ENCODE results near the gene SLC2A8. TPM values are rescaled to one million over a fixed set of nuclear protein-coding genes. Genes with fewer than 3 reads are reported as not detected.

The SLC2A8 gene
- total and polyA plus RNA-seq, 4 experiments from 2014 or later, result 1.1 to 3.2 (median 2.2) TPM

DNA sequence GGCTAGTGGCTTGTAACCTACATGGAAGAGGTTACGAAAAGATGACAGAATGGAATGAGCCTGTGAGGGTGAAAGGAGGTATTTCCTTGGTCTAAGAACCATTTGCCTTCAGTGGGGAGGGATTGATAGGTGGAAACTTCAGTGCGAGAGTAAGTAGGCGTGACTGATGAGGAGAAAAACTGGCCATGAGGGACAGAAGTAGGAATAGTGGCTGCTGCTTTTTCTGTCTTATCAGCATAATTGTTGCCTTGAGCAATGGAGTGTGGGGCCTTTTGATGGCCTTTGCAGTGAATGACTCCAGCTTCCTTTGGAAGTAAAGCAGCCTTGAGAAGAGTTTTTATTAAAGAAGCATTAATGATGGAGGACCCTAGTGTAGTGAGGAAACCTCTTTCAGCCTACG lies 18.2 kb downstream of the SLC2A8 start:
- H3K4me3 ChIP-seq (ENCODE audit: low read length in 2 of 2), result no peak overlapping the region
- POLR2A ChIA-PET (ENCODE audit: partially characterized antibody), result no interaction called here
- no peaks in the 10 kb centered on the region for H3K9me3 ChIP-seq (ENCODE audit: control insufficient read depth in 1 of 2, low read length in 2 of 2)
- Mint-ChIP-seq H3K27me3 (peaks cover 13 to 29% of the 10 kb centered on the region in 2 donors), H3K4me3 (no peak overlapping the region), H3K36me3 (no peaks in the 10 kb centered on the region), H3K4me1 (peaks cover 0 to 5% (median 3%) of the 10 kb centered on the region in 4 donors), H3K9me3 (peaks cover 0 to 3% (median 0%) of the 10 kb centered on the region in 8 donors), H3K27ac (no peak overlapping the region)
- H3K36me3 ChIP-seq (ENCODE audit: insufficient read depth, low read length), result no peaks in the 10 kb centered on the region
- no peak for DNase-seq
- intact Hi-C loops (cut with micrococcal nuclease), result no loop called here
- H3K27ac ChIP-seq (ENCODE audit: low read depth, low read length), result no peak overlapping the region
- H3K27me3 ChIP-seq (ENCODE audit: insufficient read depth, low read length), result no peaks in the 10 kb centered on the region
- H3K4me1 ChIP-seq (ENCODE audit: insufficient read depth, low read length), result peaks cover 4% of the 10 kb centered on the region
- CTCF ChIA-PET (ENCODE audit: partially characterized antibody), result no interaction called here

GRCh38 chr9:127415657-127416056 lies 18.7 kb downstream of the SLC2A8 start:
- Mint-ChIP-seq H3K4me3 (no peak overlapping the region), H3K36me3 (no peaks in the 10 kb centered on the region), H3K27me3 (peaks cover 13 to 29% of the 10 kb centered on the region in 2 donors), H3K9me3 (peaks cover 0 to 3% (median 0%) of the 10 kb centered on the region in 8 donors), H3K4me1 (peaks cover 0 to 5% (median 3%) of the 10 kb centered on the region in 4 donors), H3K27ac (peak overlapping the region in 1 of 7 donors; percentile 15)
- Histone ChIP-seq H3K9me3 (ENCODE audit: control insufficient read depth in 1 of 2, low read length in 2 of 2) (no peaks in the 10 kb centered on the region), H3K4me1 (ENCODE audit: insufficient read depth, low read length) (peaks cover 4% of the 10 kb centered on the region), H3K27me3 (ENCODE audit: insufficient read depth, low read length) (no peaks in the 10 kb centered on the region), H3K36me3 (ENCODE audit: insufficient read depth, low read length) (no peaks in the 10 kb centered on the region), H3K27ac (ENCODE audit: low read depth, low read length) (no peak overlapping the region), H3K4me3 (ENCODE audit: low read length in 2 of 2) (no peak overlapping the region)
- ChIA-PET CTCF (ENCODE audit: partially characterized antibody) (no interaction called here), POLR2A (ENCODE audit: partially characterized antibody) (no interaction called here)
- DNase-seq, result no peak
- intact Hi-C loops (cut with micrococcal nuclease), result no loop called here

- Histone ChIP-seq H3K27me3 (ENCODE audit: insufficient read depth, low read length) (no peaks in the 10 kb centered on the region), H3K4me3 (ENCODE audit: low read length in 2 of 2) (no peak overlapping the region), H3K9me3 (ENCODE audit: control insufficient read depth in 1 of 2, low read length in 2 of 2) (no peaks in the 10 kb centered on the region), H3K27ac (ENCODE audit: low read depth, low read length) (no peak overlapping the region), H3K4me1 (ENCODE audit: insufficient read depth, low read length) (peaks cover 6% of the 10 kb centered on the region), H3K36me3 (ENCODE audit: insufficient read depth, low read length) (no peaks in the 10 kb centered on the region)
- intact Hi-C loops (cut with micrococcal nuclease), result loop anchor here (1.0 kb wide), 1 partner anchor 203 kb away; no protein-coding TSS in a partner anchor
- H3K27me3 Mint-ChIP-seq, result peaks cover 13 to 23% of the 10 kb centered on the region in 2 donors
- ChIA-PET POLR2A (ENCODE audit: partially characterized antibody) (interaction anchor here (0.6 to 5.9 kb wide), 2 partner anchors 33 to 129 kb away, joined by 3 to 30 read pairs; partner anchors contain the start of genes LRSAM1 and RPL12), CTCF (ENCODE audit: partially characterized antibody) (interaction anchor here (0.6 to 1.3 kb wide), 3 partner anchors 10 to 203 kb away, joined by 3 to 4 read pairs (median 3); no protein-coding TSS in a partner anchor)
- no peaks in the 10 kb centered on the region for H3K36me3 Mint-ChIP-seq
- DNase-seq, result no peak
- H3K4me3 Mint-ChIP-seq, result no peak overlapping the region
- peaks cover 2 to 5% (median 3%) of the 10 kb centered on the region in 4 donors for H3K4me1 Mint-ChIP-seq
- no peak overlapping the region for H3K27ac Mint-ChIP-seq
- peaks cover 0 to 3% (median 0%) of the 10 kb centered on the region in 8 donors for H3K9me3 Mint-ChIP-seq
Measured at GRCh38 chr9:127417131-127418036, 20.4 kb downstream of the SLC2A8 start.

GRCh38 chr9:127418037-127418471 lies 21.1 kb downstream of the SLC2A8 start:
- intact Hi-C loops (cut with micrococcal nuclease), result loop anchor here (1.0 kb wide), 1 partner anchor 204 kb away; no protein-coding TSS in a partner anchor
- no peaks in the 10 kb centered on the region for H3K36me3 ChIP-seq (ENCODE audit: insufficient read depth, low read length)
- Mint-ChIP-seq H3K4me1 (peaks cover 5 to 10% (median 7%) of the 10 kb centered on the region in 4 donors), H3K27ac (no peak overlapping the region), H3K9me3 (peaks cover 0 to 3% (median 0%) of the 10 kb centered on the region in 8 donors), H3K4me3 (peak overlapping the region in 2 of 8 donors; percentile 25 to 59), H3K27me3 (peaks cover 13 to 23% of the 10 kb centered on the region in 2 donors), H3K36me3 (no peaks in the 10 kb centered on the region)
- ChIA-PET POLR2A (ENCODE audit: partially characterized antibody) (interaction anchor here (0.6 to 5.9 kb wide), 2 partner anchors 33 to 130 kb away, joined by 3 to 30 read pairs; partner anchors contain the start of genes LRSAM1 and RPL12), CTCF (ENCODE audit: partially characterized antibody) (interaction anchor here (0.6 to 1.3 kb wide), 3 partner anchors 11 to 204 kb away, joined by 3 to 4 read pairs (median 3); no protein-coding TSS in a partner anchor)
- no peaks in the 10 kb centered on the region for H3K9me3 ChIP-seq (ENCODE audit: control insufficient read depth in 1 of 2, low read length in 2 of 2)
- no peak overlapping the region for H3K4me3 ChIP-seq (ENCODE audit: low read length in 2 of 2)
- H3K27ac ChIP-seq (ENCODE audit: low read depth, low read length), result no peak overlapping the region
- H3K27me3 ChIP-seq (ENCODE audit: insufficient read depth, low read length), result no peaks in the 10 kb centered on the region
- DNase-seq, result peak in 2 of 5 donors; percentile 39
- peaks cover 13% of the 10 kb centered on the region for H3K4me1 ChIP-seq (ENCODE audit: insufficient read depth, low read length)

- Mint-ChIP-seq H3K4me3 (no peak overlapping the region), H3K27me3 (peaks cover 7 to 17% of the 10 kb centered on the region in 2 donors), H3K27ac (no peak overlapping the region), H3K36me3 (peaks cover 0 to 4% of the 10 kb centered on the region in 2 donors), H3K4me1 (peaks cover 9 to 23% (median 15%) of the 10 kb centered on the region in 4 donors), H3K9me3 (peaks cover 0 to 2% (median 0%) of the 10 kb centered on the region in 8 donors)
- no peak for DNase-seq
- ChIA-PET CTCF (ENCODE audit: partially characterized antibody) (no interaction called here), POLR2A (ENCODE audit: partially characterized antibody) (interaction anchor here (5.9 kb wide), 1 partner anchor 31 kb away, joined by 30 read pairs; the partner anchor contains the start of genes LRSAM1 and RPL12)
- peaks cover 19% of the 10 kb centered on the region for H3K4me1 ChIP-seq (ENCODE audit: insufficient read depth, low read length)
- H3K27ac ChIP-seq (ENCODE audit: low read depth, low read length), result no peak overlapping the region
- no peaks in the 10 kb centered on the region for H3K9me3 ChIP-seq (ENCODE audit: control insufficient read depth in 1 of 2, low read length in 2 of 2)
- intact Hi-C loops (cut with micrococcal nuclease), result no loop called here
- no peaks in the 10 kb centered on the region for H3K27me3 ChIP-seq (ENCODE audit: insufficient read depth, low read length)
- no peaks in the 10 kb centered on the region for H3K36me3 ChIP-seq (ENCODE audit: insufficient read depth, low read length)
- H3K4me3 ChIP-seq (ENCODE audit: low read length in 2 of 2), result no peak overlapping the region
Measured at GRCh38 chr9:127419348-127419747, 22.4 kb downstream of the SLC2A8 start.

DNA sequence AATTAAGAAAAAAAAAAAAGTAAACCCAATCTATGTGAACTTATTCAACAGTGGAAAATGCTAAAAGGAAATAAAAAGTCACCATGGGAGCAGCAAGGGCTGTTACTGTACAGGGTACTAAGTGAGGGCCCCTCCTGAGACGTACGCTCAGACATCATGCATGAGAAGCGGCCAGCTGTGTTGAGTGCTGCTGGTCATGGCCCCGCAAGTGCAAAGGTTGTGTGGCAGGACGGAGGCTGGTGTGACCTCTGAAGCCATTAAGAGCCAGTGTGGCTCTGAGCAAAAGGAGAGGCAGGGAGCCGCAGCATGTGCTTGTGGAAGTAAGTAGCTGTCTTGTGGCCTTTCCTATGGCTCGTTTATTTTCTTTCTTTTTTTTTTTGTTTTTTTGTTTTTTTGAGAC lies 24.1 kb downstream of the SLC2A8 start:
- no peak overlapping the region for H3K4me3 ChIP-seq (ENCODE audit: low read length in 2 of 2)
- no peaks in the 10 kb centered on the region for H3K27me3 ChIP-seq (ENCODE audit: insufficient read depth, low read length)
- CTCF ChIA-PET (ENCODE audit: partially characterized antibody), result no interaction called here
- H3K36me3 ChIP-seq (ENCODE audit: insufficient read depth, low read length), result no peaks in the 10 kb centered on the region
- POLR2A ChIA-PET (ENCODE audit: partially characterized antibody), result interaction anchor here (5.9 kb wide), 1 partner anchor 30 kb away, joined by 30 read pairs; the partner anchor contains the start of genes LRSAM1 and RPL12
- peaks cover 34% of the 10 kb centered on the region for H3K4me1 ChIP-seq (ENCODE audit: insufficient read depth, low read length)
- Mint-ChIP-seq H3K4me3 (no peak overlapping the region), H3K27ac (no peak overlapping the region), H3K9me3 (no peaks in the 10 kb centered on the region), H3K27me3 (peaks cover 0 to 3% of the 10 kb centered on the region in 2 donors), H3K36me3 (peaks cover 0 to 11% of the 10 kb centered on the region in 2 donors), H3K4me1 (peaks cover 17 to 40% (median 29%) of the 10 kb centered on the region in 4 donors)
- intact Hi-C loops (cut with micrococcal nuclease), result no loop called here
- H3K27ac ChIP-seq (ENCODE audit: low read depth, low read length), result no peak overlapping the region
- no peaks in the 10 kb centered on the region for H3K9me3 ChIP-seq (ENCODE audit: control insufficient read depth in 1 of 2, low read length in 2 of 2)
- no peak for DNase-seq

Measured in CD4-positive, alpha-beta memory T cell (primary cell).